Thoracic aorta (tissue), 2 donors: Measurements from ENCODE around the gene IL19. TPM values are rescaled to one million over a fixed set of nuclear protein-coding genes. Genes with fewer than 3 reads are reported as not detected.

Experiments used
- ATAC-seq: fragments of 150-250 bp; one replicate; pipeline ENCODE4 v1.8.0; 2017; ENCODE audit warnings: low read depth; ENCODE audit not compliant: insufficient number of reproducible peaks, low FRiP score
- DNase-seq: peaks from one replicate; pipeline ENCODE4 v3.0.0-alpha.2; 2020; ENCODE audit warnings: low spot score
- H3K27ac ChIP-seq, 2 donors: fragments of 200-600 bp; sonication (generic); 1 replicate in 1 of 2; 2 replicates in 1 of 2; pipeline ENCODE4 v1.5.1; 2016; ENCODE audit warnings: mild to moderate bottlenecking in 2 of 2, moderate library complexity in 2 of 2
- H3K27me3 ChIP-seq: fragments of 200-600 bp; sonication (generic); replicated peaks from 2 replicates; pipeline ENCODE4 v1.6.0; 2016; ENCODE audit warnings: mild to moderate bottlenecking; ENCODE audit not compliant: insufficient read depth
- H3K36me3 ChIP-seq: fragments of 200-600 bp; sonication (generic); one replicate; pipeline ENCODE4 v1.5.1; 2016
- H3K4me1 ChIP-seq, 2 donors: fragments of 200-600 bp; sonication (generic); 1 replicate in 1 of 2; 2 replicates in 1 of 2; pipeline versions ENCODE4 v1.5.1 to v1.6.0; 2016; ENCODE audit warnings: low read depth in 2 of 2, mild to moderate bottlenecking in 1 of 2; ENCODE audit not compliant: control insufficient read depth in 1 of 2
- H3K4me3 ChIP-seq: fragments of 200-600 bp; sonication (generic); 2 replicates; pipeline ENCODE4 v1.5.1; 2016; ENCODE audit warnings: mild to moderate bottlenecking
- H3K9me3 ChIP-seq: fragments of 200-600 bp; sonication (generic); 2 replicates; pipeline ENCODE4 v1.5.1; 2016
- CTCF ChIP-seq: fragments of 200-600 bp; sonication (generic); IDR thresholded peaks from one replicate; pipeline ENCODE4 v1.5.1; 2019; ENCODE audit warnings: antibody characterized with exemption
- total RNA-seq, 2 donors: library from RNA; depleted of rRNA; stranded (reverse); fragments of >200 nt; gene quantifications; one replicate each; pipeline versions ENCODE4 v1.1.0 to v1.2.3, GENCODE V29; 2016

The IL19 gene
- total RNA-seq, 2 donors from 2014 or later, result not detected

GRCh38 chr1:206798384-206798996 lies 27.9 kb downstream of the IL19 start:
- Histone ChIP-seq H3K4me1 (no peaks in the 10 kb centered on the region), H3K36me3 (no peaks in the 10 kb centered on the region), H3K4me3 (no peak overlapping the region), H3K27ac (no peak overlapping the region), H3K27me3 (no peaks in the 10 kb centered on the region), H3K9me3 (no peaks in the 10 kb centered on the region)
- DNase-seq, result no peak
- no peak for TF ChIP-seq CTCF
- no peak for ATAC-seq

- Histone ChIP-seq H3K4me1 (no peaks in the 10 kb centered on the region), H3K27me3 (no peaks in the 10 kb centered on the region), H3K9me3 (no peaks in the 10 kb centered on the region), H3K36me3 (no peaks in the 10 kb centered on the region), H3K27ac (no peak overlapping the region), H3K4me3 (no peak overlapping the region)
- no peak for TF ChIP-seq CTCF
- DNase-seq (no peak), ATAC-seq (no peak)
Measured at GRCh38 chr1:206799311-206799710, 28.7 kb downstream of the IL19 start.

GRCh38 chr1:206800411-206800810 lies 29.8 kb downstream of the IL19 start:
- no peak overlapping the region for H3K4me3 ChIP-seq
- no peaks in the 10 kb centered on the region for H3K9me3 ChIP-seq
- H3K4me1 ChIP-seq, result no peaks in the 10 kb centered on the region
- no peak for TF ChIP-seq CTCF
- no peaks in the 10 kb centered on the region for H3K36me3 ChIP-seq
- no peak overlapping the region for H3K27ac ChIP-seq
- ATAC-seq, result no peak
- H3K27me3 ChIP-seq, result no peaks in the 10 kb centered on the region
- no peak for DNase-seq

GRCh38 chr1:206800891-206801290 lies 30.3 kb downstream of the IL19 start:
- ATAC-seq (no peak), DNase-seq (no peak)
- Histone ChIP-seq H3K27ac (no peak overlapping the region), H3K4me1 (no peaks in the 10 kb centered on the region), H3K4me3 (no peak overlapping the region), H3K9me3 (no peaks in the 10 kb centered on the region), H3K27me3 (no peaks in the 10 kb centered on the region), H3K36me3 (no peaks in the 10 kb centered on the region)
- no peak for TF ChIP-seq CTCF

GRCh38 chr1:206801467-206801866 lies 30.9 kb downstream of the IL19 start:
- no peaks in the 10 kb centered on the region for H3K9me3 ChIP-seq
- H3K36me3 ChIP-seq, result no peaks in the 10 kb centered on the region
- H3K4me3 ChIP-seq, result no peak overlapping the region
- no peak overlapping the region for H3K27ac ChIP-seq
- H3K27me3 ChIP-seq, result no peaks in the 10 kb centered on the region
- DNase-seq (no peak), ATAC-seq (no peak)
- no peak for TF ChIP-seq CTCF
- H3K4me1 ChIP-seq, result no peaks in the 10 kb centered on the region
